Measurements from ENCODE around the gene TMTC2. TPM values are rescaled to one million over a fixed set of nuclear protein-coding genes. Genes with fewer than 3 reads are reported as not detected.

Gene TMTC2
- total RNA-seq, 1 donor from 2014 or later: 31.4 TPM

GRCh38 chr12:82817368-82817767 is 130.7 kb downstream of the TMTC2 start:
- intact Hi-C loops (cut with DNase I): no loop called here
- DNase-seq: no peak
- no peak overlapping the region for H3K4me3 ChIP-seq
- ATAC-seq: no peak
- H3K9me3 ChIP-seq: no peaks in the 10 kb centered on the region
- no peak for TF ChIP-seq CTCF (IDR thresholded peaks at IDR 0.05)
- H3K27me3 ChIP-seq (ENCODE audit: low read depth): no peaks in the 10 kb centered on the region
- no peaks in the 10 kb centered on the region for H3K36me3 ChIP-seq
- no peak overlapping the region for H3K27ac ChIP-seq
- H3K4me1 ChIP-seq: no peaks in the 10 kb centered on the region

GRCh38 chr12:82818271-82819035 is 131.7 kb downstream of the TMTC2 start:
- Histone ChIP-seq H3K9me3 (no peaks in the 10 kb centered on the region), H3K4me3 (no peak overlapping the region), H3K27me3 (ENCODE audit: low read depth) (no peaks in the 10 kb centered on the region), H3K36me3 (no peaks in the 10 kb centered on the region), H3K27ac (no peak overlapping the region), H3K4me1 (no peaks in the 10 kb centered on the region)
- no peak for TF ChIP-seq CTCF (IDR thresholded peaks at IDR 0.05)
- ATAC-seq: no peak
- DNase-seq: no peak
- intact Hi-C loops (cut with DNase I): no loop called here

DNA sequence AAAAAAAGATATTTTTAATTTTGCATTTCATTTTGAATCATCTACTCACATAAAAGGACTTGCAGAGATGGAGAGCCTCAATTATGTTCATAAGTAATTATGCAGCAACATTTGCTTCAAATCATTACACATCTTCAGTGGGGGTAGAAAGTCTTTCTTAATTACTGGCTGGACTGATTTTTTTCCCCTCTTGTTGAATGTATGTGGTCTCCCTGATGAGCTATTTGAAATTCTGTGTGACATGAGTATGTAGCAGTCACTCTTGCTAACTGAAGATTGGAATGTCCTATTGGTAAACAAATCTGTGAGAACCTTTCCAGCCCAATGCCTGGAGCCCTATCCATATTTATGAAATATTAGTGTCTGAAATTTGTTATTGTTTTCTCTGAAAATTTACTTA is 139.8 kb downstream of the TMTC2 start:
- Histone ChIP-seq H3K27me3 (ENCODE audit: low read depth) (no peaks in the 10 kb centered on the region), H3K4me1 (no peaks in the 10 kb centered on the region), H3K4me3 (no peak overlapping the region), H3K27ac (no peak overlapping the region), H3K36me3 (no peaks in the 10 kb centered on the region), H3K9me3 (no peaks in the 10 kb centered on the region)
- no peak for TF ChIP-seq CTCF (IDR thresholded peaks at IDR 0.05)
- no peak for DNase-seq
- intact Hi-C loops (cut with DNase I): no loop called here
- ATAC-seq: no peak

- intact Hi-C loops (cut with DNase I): no loop called here
- no peak for DNase-seq
- Histone ChIP-seq H3K4me3 (no peak overlapping the region), H3K36me3 (no peaks in the 10 kb centered on the region), H3K27ac (no peak overlapping the region), H3K9me3 (no peaks in the 10 kb centered on the region), H3K4me1 (peaks cover 7% of the 10 kb centered on the region), H3K27me3 (ENCODE audit: low read depth) (no peaks in the 10 kb centered on the region)
- TF ChIP-seq CTCF (IDR thresholded peaks at IDR 0.05): no peak
- no peak for ATAC-seq
These were observed 145.4 kb downstream of the TMTC2 start for GRCh38 chr12:82832096-82832495.

- Histone ChIP-seq H3K4me1 (peaks cover 7% of the 10 kb centered on the region), H3K36me3 (no peaks in the 10 kb centered on the region), H3K9me3 (no peaks in the 10 kb centered on the region), H3K4me3 (no peak overlapping the region), H3K27me3 (ENCODE audit: low read depth) (no peaks in the 10 kb centered on the region), H3K27ac (no peak overlapping the region)
- DNase-seq (no peak), ATAC-seq (no peak)
- intact Hi-C loops (cut with DNase I): no loop called here
- no peak for TF ChIP-seq CTCF (IDR thresholded peaks at IDR 0.05)
These were observed 146.3 kb downstream of the TMTC2 start for GRCh38 chr12:82832981-82833380.

Measured in lower lobe of right lung (tissue), 2 donors.